ENCODE data around the gene LONRF3.
A peak's percentile ranks its signal among the peaks of the same experiment; 100 is the strongest.

The LONRF3 gene

DNA sequence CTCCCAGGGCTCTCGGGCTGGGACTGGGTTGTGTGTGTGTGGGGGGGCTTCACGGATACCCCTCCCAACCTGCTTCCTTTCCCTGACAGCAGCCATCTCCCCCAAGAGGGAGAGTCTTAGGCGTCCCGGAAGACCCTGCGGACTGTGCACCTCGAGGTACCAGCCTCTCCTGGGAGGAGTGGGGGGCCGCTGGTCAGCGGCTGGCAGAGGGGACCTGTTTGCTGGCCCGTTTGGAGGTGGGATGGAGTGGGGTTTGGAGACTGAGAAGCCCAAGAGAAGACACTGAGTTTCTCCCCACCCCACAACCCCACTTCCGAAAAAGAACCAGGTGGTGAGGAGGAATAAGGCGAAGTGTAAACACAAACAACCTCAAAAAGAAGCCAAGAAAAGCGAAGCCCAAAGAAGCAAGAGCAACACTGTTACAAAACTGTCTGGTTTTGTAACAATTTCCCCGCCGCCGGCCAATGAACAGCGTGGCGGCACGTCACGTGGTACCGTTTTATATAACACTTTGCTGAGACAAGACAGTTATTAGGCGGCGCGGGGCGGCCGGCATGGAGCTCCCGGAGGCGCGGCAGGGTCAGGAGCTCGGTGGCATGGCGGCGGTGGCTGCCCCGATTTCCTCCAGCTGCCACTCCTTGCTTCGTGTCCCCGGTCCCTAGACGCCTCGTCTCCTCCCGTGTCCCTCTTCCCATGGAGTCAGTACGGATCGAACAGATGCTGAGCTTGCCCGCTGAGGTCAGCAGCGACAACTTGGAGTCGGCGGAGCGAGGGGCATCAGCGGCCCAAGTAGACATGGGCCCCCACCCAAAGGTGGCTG, at the start of gene LONRF3:
Gene LONRF3 (plus strand): TSS at position 531 of the 820 bp plus-strand sequence. CDS start 163 bp downstream, at position 694.
- peak; percentile 23 to 33 for DNase-seq (ENCODE audit: low read depth in 2 of 2)

DNA sequence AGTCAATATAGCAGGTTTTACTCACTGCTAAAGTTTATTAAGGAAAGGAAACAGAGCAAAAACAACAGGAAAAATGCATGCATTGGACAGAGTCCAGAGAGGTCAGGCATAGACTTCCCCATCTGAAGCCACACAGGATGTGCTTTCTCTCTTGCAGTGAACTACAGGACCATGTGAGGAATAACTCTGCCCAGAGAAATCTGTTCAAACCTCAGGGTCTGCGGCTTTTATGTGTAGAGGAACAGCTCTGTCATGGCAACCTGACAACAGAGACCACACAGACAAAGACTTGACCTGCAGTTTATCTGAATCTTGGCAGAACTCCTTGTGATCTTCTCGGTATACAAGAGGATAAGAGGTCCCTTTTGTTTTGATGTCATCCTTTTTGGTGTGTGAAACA, 46.3 kb upstream of the LONRF3 start:
- no peak for DNase-seq (ENCODE audit: low read depth in 2 of 2)

DNA sequence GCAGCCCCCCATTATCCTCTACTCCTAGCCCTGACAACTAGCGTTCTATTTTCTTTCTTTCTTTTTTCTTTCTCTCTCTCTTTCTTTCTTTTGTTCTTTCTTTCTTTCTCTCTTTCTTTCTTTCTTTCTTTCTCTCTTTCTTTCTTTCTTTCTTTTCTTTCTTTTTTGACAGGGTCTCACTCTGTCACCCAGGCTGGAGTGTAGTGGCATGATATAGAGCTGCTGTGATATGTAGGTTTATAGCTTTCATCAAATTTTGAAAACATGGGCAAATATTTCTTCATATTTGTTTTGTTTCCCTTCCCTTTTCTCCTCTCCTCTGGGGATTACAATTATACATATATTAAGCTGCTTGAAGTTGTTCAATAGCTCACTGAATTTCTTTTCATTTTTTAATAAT, 39.1 kb upstream of the LONRF3 start:
- no peak for DNase-seq (ENCODE audit: low read depth in 2 of 2)

DNA sequence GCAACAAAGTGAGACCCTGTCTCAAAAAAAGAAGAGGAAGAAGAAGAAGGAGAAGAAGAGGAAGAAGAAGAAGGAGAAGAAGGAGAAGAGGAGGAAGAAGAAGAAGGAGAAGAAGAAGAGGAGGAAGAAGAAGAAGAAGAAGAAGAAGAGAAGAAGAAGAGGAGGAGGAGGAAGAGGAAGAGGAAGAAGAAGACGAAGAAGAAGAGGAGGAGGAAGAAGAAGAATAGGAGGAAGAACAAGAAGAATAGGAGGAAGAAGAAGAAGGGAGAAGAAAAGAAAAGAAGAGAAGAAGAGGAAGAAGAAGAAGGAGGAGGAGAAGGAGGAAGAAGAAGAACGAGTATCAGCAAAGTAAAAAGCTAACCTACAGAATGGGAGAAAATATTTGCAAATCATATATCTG, 33.3 kb upstream of the LONRF3 start:
- no peak for DNase-seq (ENCODE audit: low read depth in 2 of 2)

DNA sequence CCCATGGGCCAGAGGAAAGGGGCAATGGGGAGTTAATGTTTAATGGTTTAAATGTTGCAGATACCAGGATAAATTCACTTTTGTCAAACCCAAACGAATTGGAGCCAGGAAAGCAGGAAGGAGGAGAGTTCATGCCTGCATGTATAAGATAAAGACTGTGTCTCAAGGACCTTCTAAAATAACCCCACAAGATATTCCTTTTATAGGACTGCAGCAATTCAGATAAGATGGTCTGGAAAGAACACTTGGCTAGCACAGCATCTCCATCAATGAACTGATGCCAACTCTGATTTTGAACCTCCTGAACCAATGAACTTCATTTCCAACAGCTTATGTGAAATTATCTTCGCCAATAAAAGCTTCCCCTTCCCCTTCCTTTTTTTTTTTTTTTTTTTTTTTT, 31.3 kb upstream of the LONRF3 start:
- no peak for DNase-seq (ENCODE audit: low read depth in 2 of 2)

DNA sequence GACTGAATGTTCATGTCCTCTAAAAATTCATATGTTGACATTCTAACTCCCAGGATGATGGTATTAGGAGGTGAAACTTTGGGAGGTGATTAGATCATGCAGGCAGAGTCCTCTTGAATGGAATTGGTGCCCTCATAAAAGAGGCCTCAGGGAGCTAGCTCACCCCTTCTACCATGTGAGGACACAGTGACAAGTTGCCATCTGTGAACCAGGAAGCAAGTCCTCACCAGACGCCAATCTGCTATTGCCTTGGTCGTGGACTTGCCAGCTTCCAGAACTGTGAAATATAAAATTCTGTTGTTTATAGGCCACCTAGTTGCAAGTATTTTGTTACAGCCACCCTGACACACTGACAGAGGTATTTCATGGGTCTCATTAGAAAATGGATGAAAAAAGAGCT, 28.5 kb upstream of the LONRF3 start:
- no peak for DNase-seq (ENCODE audit: low read depth in 2 of 2)

DNA sequence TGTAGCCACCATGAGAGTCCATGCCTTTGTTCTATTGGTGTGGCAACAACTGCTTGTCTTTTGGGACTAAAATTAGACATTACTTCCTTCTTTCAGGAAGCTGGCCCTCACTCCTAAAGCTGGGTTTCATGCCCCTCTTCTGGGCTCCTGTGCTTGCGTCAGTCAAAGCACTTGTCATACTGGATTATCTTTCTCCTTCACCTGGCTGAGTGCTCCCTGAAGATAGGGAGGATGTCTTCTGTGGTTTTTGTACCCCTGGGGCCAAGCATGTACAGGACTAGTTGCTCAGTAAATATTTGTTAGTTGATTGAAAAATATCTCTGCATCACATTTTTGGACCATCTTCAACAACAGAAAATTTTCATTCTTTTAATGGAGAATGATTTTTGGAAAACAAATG, 26.1 kb upstream of the LONRF3 start:
- DNase-seq (ENCODE audit: low read depth in 2 of 2): no peak

DNA sequence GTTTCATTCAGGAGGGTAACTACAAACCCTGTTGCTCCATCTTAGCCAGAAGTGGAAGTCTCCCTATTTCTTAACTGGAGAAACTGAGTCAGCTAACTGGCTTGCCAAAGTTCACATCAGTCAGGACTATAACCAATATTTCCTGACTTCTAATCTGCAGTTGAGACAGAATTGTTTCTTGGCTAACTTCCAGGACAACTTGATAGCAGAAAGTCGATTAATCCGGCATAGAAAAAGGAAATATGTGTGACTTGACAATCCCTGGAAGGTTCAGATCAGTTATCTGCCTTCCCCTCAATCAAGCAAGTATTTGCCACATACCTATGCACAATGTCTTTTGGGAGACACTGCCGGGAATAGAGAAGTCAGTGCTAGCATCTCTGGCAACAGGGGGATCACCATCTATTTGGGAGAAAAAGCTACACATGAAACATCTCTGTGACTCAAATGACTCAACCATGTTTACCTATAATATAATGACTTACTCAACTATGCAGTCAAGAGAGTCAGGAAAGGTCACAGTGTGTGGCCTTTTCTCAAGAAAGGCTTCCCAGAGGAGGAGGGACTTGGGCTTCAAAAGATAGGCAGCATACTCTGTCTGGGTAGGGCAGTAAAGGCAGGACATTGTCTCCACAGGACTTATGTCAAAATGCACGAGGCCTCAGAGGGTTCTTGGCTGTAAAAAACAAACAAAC, 12.4 kb upstream of the LONRF3 start:
- no peak for DNase-seq (ENCODE audit: low read depth in 2 of 2)

DNA sequence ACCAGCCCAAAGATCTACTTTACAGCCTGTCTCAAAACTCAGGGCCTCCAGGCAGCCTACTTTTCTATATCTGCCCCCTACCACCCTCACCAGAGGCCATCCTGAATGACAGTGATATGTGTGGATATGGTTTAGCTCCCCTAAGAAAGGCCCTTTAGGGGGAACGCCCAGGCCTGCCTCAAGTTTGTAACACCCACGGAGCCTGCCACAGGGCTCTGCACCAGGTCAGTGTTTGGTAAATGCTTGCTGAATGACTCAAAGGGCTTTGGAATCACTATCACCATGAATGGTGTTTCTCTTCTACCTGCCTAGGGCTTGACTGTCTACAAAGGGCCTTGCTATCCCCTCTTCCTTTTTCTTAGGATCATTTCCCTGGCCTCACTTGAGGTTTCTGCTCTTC, 11.3 kb upstream of the LONRF3 start:
- no peak for DNase-seq (ENCODE audit: low read depth in 2 of 2)

DNA sequence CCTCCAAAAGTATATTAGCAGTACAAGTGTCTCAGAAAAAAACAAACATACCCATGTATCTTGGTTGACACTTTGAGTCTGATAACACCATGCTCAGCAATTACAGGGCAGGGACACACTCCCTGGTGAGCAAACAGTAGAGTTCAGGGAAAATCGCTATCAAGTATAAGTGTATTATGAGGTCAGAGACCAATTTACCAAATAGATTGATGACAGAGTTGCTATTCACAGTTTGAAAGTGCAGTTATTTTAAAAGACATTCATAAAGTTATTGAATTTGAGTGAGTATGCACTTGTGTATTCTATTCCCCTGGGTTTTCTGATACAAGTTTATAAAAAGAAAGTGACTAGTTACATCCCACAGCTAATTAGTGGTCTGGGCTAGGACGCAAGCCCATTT, 10.2 kb upstream of the LONRF3 start:
- DNase-seq (ENCODE audit: low read depth in 2 of 2): no peak

DNA sequence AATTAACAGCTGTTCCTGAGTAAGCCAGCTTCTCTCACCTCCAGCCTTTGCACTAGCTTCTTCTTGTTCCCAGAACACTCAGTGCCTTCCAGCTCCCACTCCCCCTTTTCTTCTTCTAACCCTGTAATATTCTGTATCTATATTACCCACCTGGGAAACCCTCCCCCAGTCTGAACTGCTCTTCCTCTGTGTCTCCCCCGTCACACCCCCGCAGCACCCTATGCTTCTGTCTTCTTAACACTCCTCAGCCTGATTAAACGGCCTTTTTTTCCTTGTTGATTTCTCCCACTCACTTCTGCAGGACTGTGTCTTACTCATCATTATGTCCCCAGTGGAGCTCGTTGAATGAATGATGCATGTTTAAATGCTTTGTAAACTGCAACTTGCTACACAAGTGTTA, 9.0 kb upstream of the LONRF3 start:
- DNase-seq (ENCODE audit: low read depth in 2 of 2): no peak

DNA sequence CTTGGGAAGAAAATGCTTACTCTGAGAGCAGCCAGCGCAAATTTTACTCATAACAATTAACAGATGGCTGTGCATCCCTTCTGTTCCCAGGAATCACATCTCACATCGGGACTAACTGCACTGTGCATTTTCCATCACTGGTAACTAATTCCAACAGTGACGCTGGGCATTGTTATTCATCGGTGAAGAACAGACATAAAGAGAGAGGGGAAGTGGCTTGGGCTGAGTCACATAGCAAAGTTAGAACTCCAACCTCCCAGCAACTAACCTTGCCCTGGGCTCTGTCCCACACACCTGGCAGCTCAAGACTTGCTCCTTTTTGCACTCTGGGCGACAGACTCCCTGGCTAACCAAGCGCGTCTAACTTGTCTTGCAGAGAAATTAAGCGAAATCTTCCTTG, 6.4 kb upstream of the LONRF3 start:
- no peak for DNase-seq (ENCODE audit: low read depth in 2 of 2)

DNA sequence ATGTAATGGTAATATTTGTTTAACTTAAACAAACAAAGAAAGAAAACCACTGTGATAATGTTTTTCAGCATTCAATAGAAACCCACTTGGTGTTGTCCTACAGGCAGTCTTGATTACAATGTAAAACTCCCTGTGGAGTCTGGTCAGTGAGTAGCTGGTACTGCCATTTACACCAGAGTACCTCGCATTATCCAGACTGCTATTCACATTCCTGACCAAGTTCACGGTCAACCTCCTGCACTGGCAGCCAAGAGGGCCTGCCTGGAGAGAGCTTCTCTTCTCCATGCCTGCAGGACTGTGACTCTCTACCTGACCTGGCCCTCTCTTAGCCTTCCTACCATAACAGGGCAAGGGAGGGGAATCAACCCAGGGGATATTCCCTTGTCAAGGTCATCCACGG, 2.9 kb upstream of the LONRF3 start:
- no peak for DNase-seq (ENCODE audit: low read depth in 2 of 2)

DNA sequence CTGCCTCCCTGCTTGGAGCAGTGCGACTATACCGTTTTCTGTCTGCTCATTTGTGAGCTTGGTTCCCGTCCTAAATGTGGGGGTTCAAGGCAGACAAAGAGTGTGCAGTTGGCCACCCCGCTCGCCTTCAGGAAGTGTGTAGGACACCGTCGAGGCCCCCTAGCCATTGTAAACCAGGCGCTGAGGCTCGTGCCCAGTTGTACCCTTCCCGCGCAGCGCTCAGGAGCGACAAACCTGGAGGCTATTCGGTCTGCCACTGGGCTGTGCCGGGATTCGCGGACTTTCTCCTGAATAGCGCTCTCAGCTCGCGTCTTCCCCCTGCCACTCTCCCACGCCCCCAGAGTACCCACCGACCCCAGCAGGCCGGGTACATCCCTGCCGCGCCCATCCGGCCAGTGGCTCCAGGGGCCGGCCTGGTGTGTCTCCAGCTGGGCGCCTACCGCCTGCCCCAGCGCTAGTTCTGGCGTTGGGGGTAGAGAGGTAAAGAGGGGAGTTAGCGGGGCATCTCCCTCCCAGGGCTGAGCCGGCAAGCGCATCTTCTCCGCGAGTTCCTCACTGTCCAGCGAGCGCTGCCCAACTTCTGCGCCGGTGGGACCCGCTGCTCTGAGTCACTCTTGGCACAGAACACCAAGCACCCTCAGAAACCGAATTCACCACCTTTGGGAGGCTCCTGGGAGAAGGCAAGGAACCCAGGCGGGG, 880 bp upstream of the LONRF3 start:
- no peak for DNase-seq (ENCODE audit: low read depth in 2 of 2)

DNA sequence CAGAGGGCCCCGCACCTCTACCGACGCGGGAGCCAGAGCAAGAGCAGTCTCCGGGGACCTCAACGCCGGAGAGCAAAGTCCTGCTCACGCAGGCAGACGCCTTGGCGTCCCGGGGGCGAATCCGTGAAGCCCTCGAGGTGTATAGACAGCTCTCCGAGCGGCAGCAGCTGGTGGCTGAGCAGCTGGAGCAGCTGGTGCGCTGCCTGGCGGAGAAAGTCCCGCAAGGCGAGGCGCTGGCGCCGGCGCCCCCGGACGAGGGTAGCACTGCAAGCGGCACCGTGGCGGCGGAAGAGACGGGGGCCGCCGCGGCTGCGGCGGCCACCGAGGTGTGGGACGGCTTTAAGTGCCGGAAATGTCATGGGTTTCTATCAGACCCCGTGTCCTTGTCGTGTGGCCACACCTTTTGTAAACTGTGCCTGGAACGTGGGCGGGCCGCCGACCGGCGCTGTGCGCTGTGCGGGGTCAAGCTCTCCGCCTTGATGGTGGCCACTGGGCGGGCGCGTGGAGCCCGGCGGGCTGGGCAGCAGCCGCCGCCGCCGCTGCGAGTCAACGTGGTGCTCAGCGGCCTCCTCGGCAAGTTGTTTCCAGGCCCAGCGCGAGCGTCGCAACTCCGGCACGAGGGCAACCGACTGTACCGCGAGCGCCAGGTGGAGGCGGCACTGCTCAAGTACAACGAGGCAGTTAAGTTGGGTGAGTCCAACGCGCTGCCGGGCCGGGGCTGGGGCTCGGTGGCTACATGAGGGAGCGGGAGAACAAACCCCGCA, 672 bp downstream of the LONRF3 start:
- peak; percentile 16 to 23 for DNase-seq (ENCODE audit: low read depth in 2 of 2)

DNA sequence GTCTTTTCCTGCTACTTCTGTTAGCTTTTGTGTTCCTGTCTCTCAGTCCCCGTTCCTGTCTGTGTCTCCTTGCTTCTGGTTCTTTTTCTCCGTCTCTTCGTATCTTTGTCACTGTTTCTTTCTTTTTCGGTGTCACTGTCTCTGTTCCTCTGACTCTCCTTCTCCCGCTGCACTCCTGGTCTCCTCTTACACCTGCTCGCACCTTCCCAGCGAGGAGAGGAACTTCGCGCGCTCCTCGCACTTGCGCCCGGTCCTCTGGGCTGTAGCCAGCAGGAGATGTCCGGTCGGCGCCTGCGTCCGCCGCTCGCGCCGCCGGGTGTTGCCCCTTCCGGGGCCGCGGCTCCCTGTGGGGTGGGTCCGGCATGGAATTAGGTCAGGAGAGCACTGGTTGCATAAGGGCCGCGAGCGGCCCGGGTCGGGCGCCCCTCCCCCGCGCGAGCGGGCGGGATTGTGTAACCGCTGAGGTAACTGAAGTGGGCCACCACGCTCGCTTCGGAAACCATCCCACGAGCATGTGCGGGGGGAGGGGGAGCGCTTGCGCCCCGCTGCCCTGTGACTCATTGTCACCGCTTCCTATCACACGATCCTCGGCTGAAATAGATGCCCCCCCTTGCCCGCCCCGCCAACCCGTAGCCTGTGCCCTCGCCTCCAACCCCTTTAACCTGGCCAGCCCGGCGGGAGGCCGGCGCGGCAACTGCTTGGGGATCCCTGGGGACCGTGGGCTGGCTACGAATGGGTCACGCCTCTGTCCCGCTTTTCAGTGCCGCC, 1.6 kb downstream of the LONRF3 start:
- peak; percentile 38 to 50 for DNase-seq (ENCODE audit: low read depth in 2 of 2)

DNA sequence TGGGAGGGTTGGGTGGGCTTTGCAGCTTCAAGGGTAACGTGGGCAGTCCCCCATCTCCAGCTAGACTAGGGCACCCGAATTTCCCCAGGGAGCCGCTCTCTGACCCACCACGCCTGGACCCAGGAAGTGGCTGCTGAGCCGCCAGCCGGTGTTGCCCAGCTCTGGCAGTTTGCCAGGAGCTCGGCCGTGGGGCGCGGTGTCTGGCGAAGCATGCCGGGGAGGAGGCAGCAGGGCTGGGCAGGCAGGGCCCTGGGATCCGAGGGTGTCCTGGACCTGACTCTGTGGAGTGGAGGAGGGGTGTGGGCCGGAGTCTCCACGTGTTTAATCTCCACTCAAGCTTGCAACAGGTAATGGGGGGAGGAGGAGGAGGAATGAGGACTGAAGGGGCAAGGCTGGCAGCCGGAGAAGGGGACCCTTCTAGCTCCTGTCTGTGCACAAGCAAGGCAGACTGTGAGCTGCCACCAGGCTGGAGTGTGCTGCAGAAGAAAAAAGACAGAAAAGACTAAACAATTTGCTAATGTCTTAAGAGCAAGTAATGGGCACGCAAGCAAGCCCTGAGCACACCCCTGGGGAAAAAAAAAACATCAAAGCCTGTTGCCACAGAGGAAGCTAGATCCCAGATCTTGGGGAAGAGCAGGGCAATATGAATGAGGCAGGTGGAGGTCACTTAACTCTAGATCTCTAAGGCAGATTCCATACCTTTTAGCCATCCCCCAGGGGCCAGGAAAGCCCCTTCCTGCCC, 2.4 kb downstream of the LONRF3 start:
- DNase-seq (ENCODE audit: low read depth in 2 of 2): peak in 1 of 2 donors; percentile 2

DNA sequence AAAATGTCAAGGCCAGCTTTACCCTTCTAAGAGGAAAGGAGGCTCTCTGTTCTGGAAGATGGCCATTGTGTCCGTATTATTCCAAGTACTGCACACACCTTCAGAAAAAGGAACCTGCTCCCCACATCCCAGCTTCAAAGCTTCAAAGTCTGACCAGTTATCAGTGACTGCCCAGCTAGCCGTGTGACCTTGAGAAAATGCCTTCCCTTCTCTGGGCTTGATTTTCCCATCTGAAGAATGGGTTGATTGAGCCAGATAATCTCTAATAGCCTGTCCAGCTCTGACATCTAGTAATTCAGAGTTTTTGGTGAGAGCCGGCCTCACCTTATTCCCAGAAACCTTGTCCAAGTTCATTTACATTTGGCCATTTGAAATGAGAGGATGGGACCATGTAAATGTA, 3.0 kb downstream of the LONRF3 start:
- DNase-seq (ENCODE audit: low read depth in 2 of 2): no peak

DNA sequence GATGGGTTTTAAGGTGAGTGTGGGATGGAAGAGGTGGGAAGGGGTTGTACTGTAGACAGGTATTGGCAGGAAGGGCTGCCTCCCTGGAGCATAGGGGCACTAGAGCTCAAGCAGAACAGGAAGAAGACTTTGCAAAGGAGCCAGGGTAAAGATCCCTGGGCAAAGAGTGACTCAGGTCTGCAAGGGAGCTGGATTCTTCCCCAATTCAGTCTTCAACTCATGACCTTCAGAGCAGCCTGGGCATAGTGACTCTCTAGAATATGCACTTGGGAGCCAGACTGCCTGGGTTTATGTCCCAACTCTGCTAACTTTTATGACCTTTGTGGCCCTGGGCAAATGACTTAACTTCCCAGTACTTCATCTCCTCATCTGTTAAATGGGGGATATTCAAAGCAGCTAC, 4.0 kb downstream of the LONRF3 start:
- no peak for DNase-seq (ENCODE audit: low read depth in 2 of 2)

DNA sequence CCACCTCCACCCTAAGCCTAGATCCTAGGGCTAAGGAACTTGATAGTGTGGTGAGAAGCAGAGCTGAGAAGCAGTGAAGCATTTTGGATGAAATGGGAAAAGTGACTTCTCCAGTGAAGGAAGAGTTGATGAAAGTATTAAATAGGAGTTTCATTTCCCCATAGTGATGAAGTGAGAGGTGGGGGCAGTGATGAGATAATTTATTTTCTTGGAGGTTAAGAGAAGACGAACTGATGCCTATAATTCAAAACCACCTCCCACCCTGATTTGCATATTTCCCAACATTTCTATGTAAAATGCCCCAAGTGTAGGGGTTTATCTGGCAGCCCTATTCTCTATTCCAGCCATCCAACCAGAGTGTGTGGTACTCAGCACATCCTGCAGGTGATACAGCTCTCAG, 6.3 kb downstream of the LONRF3 start:
- DNase-seq (ENCODE audit: low read depth in 2 of 2): no peak

DNA sequence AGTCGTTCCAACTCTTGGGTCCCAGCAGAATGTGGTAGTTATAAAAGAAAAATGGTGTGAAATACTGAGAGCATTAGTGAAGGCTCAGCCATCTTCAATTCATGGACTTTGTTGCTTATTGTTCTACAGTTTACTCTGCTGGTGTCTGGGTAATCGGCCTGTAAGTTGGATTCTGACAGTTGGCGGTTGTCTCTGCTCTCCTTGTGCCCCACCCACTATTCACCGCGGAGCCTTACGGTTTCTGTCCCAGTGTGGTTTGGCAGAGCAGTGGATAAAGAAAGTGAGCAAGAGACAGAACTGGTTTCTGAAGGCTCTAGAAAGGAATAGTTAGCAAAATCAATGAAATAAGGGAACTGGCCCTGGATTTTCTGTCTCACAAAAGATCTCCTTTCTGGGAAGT, 9.1 kb downstream of the LONRF3 start:
- no peak for DNase-seq (ENCODE audit: low read depth in 2 of 2)
